ENCODE results near the gene LNP1.

DNA sequence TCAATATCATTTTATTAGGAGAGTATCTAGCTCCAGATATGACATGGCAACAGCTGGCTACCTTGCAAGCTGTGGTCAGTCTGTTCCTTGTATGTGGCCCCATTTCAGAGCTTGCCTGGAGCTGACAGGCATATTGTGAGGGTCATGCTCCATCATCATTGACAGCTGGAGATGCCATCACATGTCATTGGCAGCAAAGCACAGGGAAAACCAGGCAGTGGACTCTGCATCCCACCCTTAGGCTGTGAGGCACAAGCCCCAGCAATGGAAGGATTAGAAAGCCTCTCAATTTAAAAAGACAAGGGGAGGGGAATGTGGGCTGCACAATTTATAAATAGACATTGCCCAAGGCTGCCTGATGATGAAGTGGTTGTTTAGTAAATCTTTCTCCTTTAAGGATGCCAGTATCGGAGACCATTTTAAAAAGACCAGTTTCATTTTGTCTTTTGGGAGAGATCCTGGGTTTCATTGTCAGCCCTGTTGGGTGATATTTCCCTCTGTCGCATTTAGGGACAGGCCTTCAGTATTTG, 27.9 kb downstream of the LNP1 start:
- TF ChIP-seq, protein P1, sequence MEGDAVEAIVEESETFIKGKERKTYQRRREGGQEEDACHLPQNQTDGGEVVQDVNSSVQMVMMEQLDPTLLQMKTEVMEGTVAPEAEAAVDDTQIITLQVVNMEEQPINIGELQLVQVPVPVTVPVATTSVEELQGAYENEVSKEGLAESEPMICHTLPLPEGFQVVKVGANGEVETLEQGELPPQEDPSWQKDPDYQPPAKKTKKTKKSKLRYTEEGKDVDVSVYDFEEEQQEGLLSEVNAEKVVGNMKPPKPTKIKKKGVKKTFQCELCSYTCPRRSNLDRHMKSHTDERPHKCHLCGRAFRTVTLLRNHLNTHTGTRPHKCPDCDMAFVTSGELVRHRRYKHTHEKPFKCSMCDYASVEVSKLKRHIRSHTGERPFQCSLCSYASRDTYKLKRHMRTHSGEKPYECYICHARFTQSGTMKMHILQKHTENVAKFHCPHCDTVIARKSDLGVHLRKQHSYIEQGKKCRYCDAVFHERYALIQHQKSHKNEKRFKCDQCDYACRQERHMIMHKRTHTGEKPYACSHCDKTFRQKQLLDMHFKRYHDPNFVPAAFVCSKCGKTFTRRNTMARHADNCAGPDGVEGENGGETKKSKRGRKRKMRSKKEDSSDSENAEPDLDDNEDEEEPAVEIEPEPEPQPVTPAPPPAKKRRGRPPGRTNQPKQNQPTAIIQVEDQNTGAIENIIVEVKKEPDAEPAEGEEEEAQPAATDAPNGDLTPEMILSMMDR (IDR thresholded peaks at IDR 0.05) = no peak
- no peak for TF ChIP-seq POLR2A (IDR thresholded peaks at IDR 0.05)
- no peak for TF ChIP-seq POLR2AphosphoS5 (IDR thresholded peaks at IDR 0.05)
- TF ChIP-seq EP300 (IDR thresholded peaks at IDR 0.05; ENCODE audit: low read depth) = no peak
